Common myeloid progenitor, CD34-positive (primary cell): ENCODE measurements around the gene GABRR1.
A peak's percentile ranks its signal among the peaks of the same experiment; 100 is the strongest.

Experiments used
- CTCF ChIA-PET: fragments of 350-600 bp; sonication (Branson Sonifier 250); formaldehyde crosslinking; loops from one replicate; lab custom pipeline; 2021; ENCODE audit warnings: antibody characterized with exemption; lab: Charles Lee
- POLR2A ChIA-PET: fragments of 350-600 bp; sonication (Branson Sonifier 250); formaldehyde crosslinking; loops from one replicate; lab custom pipeline; 2021; ENCODE audit warnings: antibody characterized with exemption; lab: Charles Lee
- DNase-seq, 3 donors: peaks; one replicate each; pipeline versions ENCODE4 v3.0.0 to v3.0.0-alpha.2; 2013
- H3K27ac ChIP-seq, 2 experiments: 1 replicate in 1 of 2; 2 replicates in 1 of 2; pipeline ENCODE4 v1.7.0; 2013; ENCODE audit warnings: inconsistent platforms in 2 of 2, low read length in 2 of 2, mild to moderate bottlenecking in 2 of 2, low read depth in 1 of 2, moderate library complexity in 1 of 2; ENCODE audit not compliant: severe bottlenecking in 2 of 2, insufficient read depth in 1 of 2, poor library complexity in 1 of 2
- H3K27me3 ChIP-seq, 5 experiments: replicated peaks in 2 of 5; 1 replicate in 3 of 5; 2 replicates in 2 of 5; pipeline versions ENCODE4 v1.6.1 to v1.7.0; 2013; ENCODE audit warnings: low read length in 4 of 5, mild to moderate bottlenecking in 2 of 5, moderate library complexity in 2 of 5, inconsistent platforms in 1 of 5; ENCODE audit not compliant: insufficient read depth in 5 of 5, control insufficient read depth in 4 of 5
- H3K36me3 ChIP-seq, 4 experiments: 1 replicate in 2 of 4; 2 replicates in 2 of 4; pipeline versions ENCODE4 v1.6.1 to v1.7.0; 2013; ENCODE audit warnings: low read length in 3 of 4, control low read depth in 1 of 4, mild to moderate bottlenecking in 1 of 4; ENCODE audit not compliant: control insufficient read depth in 4 of 4, insufficient read depth in 4 of 4
- H3K4me1 ChIP-seq, 4 experiments: 1 replicate in 3 of 4; 2 replicates in 1 of 4; pipeline versions ENCODE4 v1.6.1 to v1.7.1; 2013; ENCODE audit warnings: low read length in 3 of 4, mild to moderate bottlenecking in 3 of 4, control low read depth in 1 of 4, inconsistent platforms in 1 of 4, moderate library complexity in 1 of 4; ENCODE audit not compliant: control insufficient read depth in 4 of 4, insufficient read depth in 4 of 4; ENCODE audit errors: control extremely low read depth in 1 of 4
- H3K4me3 ChIP-seq, 7 experiments: 1 replicate in 4 of 7; 2 replicates in 3 of 7; pipeline versions ENCODE4 v1.5.1 to v1.7.0; 2013; ENCODE audit warnings: mild to moderate bottlenecking in 7 of 7, low read length in 6 of 7, moderate library complexity in 6 of 7, inconsistent platforms in 2 of 7, low read depth in 2 of 7, control low read depth in 1 of 7; ENCODE audit not compliant: insufficient read depth in 4 of 7, control insufficient read depth in 1 of 7; ENCODE audit errors: extremely low read depth in 1 of 7
- H3K9me3 ChIP-seq, 5 experiments: 1 replicate in 4 of 5; 2 replicates in 1 of 5; pipeline versions ENCODE4 v1.6.1 to v1.7.1; 2013; ENCODE audit warnings: low read length in 4 of 5, mild to moderate bottlenecking in 2 of 5, inconsistent platforms in 1 of 5, low read depth in 1 of 5, moderate library complexity in 1 of 5; ENCODE audit not compliant: control insufficient read depth in 4 of 5, insufficient read depth in 2 of 5; ENCODE audit errors: control extremely low read depth in 1 of 5
- WGBS: methylation state at CpG from one replicate; pipeline ENCODE4 v1.1.5; 2013; ENCODE audit not compliant: insufficient coverage; 5-methylcytosine and 5-hydroxymethylcytosine counted together

The GABRR1 gene

GRCh38 chr6:89208551-89208950, 8.6 kb downstream of the GABRR1 start:
- H3K4me1 ChIP-seq = no peaks in the 10 kb centered on the region
- no peaks in the 10 kb centered on the region for H3K27me3 ChIP-seq
- H3K4me3 ChIP-seq = no peak overlapping the region
- WGBS = 98% methylated on average over 4 of the region's 4 CpGs
- no peaks in the 10 kb centered on the region for H3K36me3 ChIP-seq
- DNase-seq = no peak
- no peak overlapping the region for H3K27ac ChIP-seq
- POLR2A ChIA-PET = no interaction called here
- CTCF ChIA-PET = interaction anchor here (1.3 kb wide), 2 partner anchors 8 to 30 kb away, joined by 3 to 4 read pairs; no protein-coding TSS in a partner anchor
- H3K9me3 ChIP-seq = no peaks in the 10 kb centered on the region

GRCh38 chr6:89205819-89206218, 11.3 kb downstream of the GABRR1 start:
- WGBS = 94% methylated on average over 2 of the region's 4 CpGs
- ChIA-PET POLR2A (no interaction called here), CTCF (interaction anchor here (1.6 kb wide), 1 partner anchor 12 kb away, joined by 3 read pairs; the partner anchor contains the start of gene GABRR1)
- H3K27ac ChIP-seq = no peak overlapping the region
- DNase-seq = no peak
- no peaks in the 10 kb centered on the region for H3K9me3 ChIP-seq
- no peaks in the 10 kb centered on the region for H3K36me3 ChIP-seq
- H3K27me3 ChIP-seq = no peaks in the 10 kb centered on the region
- no peaks in the 10 kb centered on the region for H3K4me1 ChIP-seq
- no peak overlapping the region for H3K4me3 ChIP-seq

GRCh38 chr6:89204096-89204495, 13.1 kb downstream of the GABRR1 start:
- H3K4me3 ChIP-seq = no peak overlapping the region
- ChIA-PET CTCF (interaction anchor here (1.4 kb wide), 1 partner anchor 40 kb away, joined by 3 read pairs; no protein-coding TSS in a partner anchor), POLR2A (no interaction called here)
- no peaks in the 10 kb centered on the region for H3K27me3 ChIP-seq
- DNase-seq = no peak
- no peaks in the 10 kb centered on the region for H3K36me3 ChIP-seq
- no peaks in the 10 kb centered on the region for H3K4me1 ChIP-seq
- WGBS = 92% methylated on average over 11 of the region's 11 CpGs
- H3K9me3 ChIP-seq = no peaks in the 10 kb centered on the region
- H3K27ac ChIP-seq = no peak overlapping the region

GRCh38 chr6:89200706-89201215, 16.4 kb downstream of the GABRR1 start:
- CTCF ChIA-PET = interaction anchor here (0.7 to 1.4 kb wide), 3 partner anchors 9 to 217 kb away, joined by 3 read pairs; no protein-coding TSS in a partner anchor
- 95% methylated on average over 7 of the region's 7 CpGs for WGBS

GRCh38 chr6:89199579-89199978, 17.6 kb downstream of the GABRR1 start:
- no peak for DNase-seq
- ChIA-PET POLR2A (no interaction called here), CTCF (no interaction called here)
- peaks cover 0 to 12% (median 2%) of the 10 kb centered on the region in 5 experiments for H3K9me3 ChIP-seq
- peaks cover 0 to 3% (median 0%) of the 10 kb centered on the region in 4 experiments for H3K4me1 ChIP-seq
- no peaks in the 10 kb centered on the region for H3K27me3 ChIP-seq
- 100% methylated on average over 1 of the region's 2 CpGs for WGBS
- H3K4me3 ChIP-seq = no peak overlapping the region
- no peak overlapping the region for H3K27ac ChIP-seq
- no peaks in the 10 kb centered on the region for H3K36me3 ChIP-seq

More at GRCh38 chr6:89200706-89201215, 16.4 kb downstream of the GABRR1 start:
- DNase-seq = no peak
- peaks cover 0 to 4% (median 0%) of the 10 kb centered on the region in 5 experiments for H3K9me3 ChIP-seq
- H3K4me1 ChIP-seq = peaks cover 0 to 3% (median 0%) of the 10 kb centered on the region in 4 experiments
- no peaks in the 10 kb centered on the region for H3K27me3 ChIP-seq
- H3K27ac ChIP-seq = no peak overlapping the region
- POLR2A ChIA-PET = interaction anchor here (0.6 kb wide), 2 partner anchors 77 to 1365 kb away, joined by 3 to 8 read pairs; no protein-coding TSS in a partner anchor
- H3K4me3 ChIP-seq = no peak overlapping the region
- no peaks in the 10 kb centered on the region for H3K36me3 ChIP-seq

- 74% methylated on average over 7 of the region's 7 CpGs for WGBS
- ChIA-PET POLR2A (no interaction called here), CTCF (no interaction called here)
Observed at GRCh38 chr6:89198235-89198634, 18.9 kb downstream of the GABRR1 start.

GRCh38 chr6:89197141-89197540, 20.0 kb downstream of the GABRR1 start:
- Histone ChIP-seq H3K9me3 (peaks cover 2 to 21% (median 4%) of the 10 kb centered on the region in 5 experiments), H3K4me1 (peaks cover 0 to 3% (median 0%) of the 10 kb centered on the region in 4 experiments), H3K27ac (no peak overlapping the region), H3K27me3 (no peaks in the 10 kb centered on the region), H3K36me3 (no peaks in the 10 kb centered on the region), H3K4me3 (no peak overlapping the region)
- 80% methylated on average over 2 of the region's 4 CpGs for WGBS
- peak in 1 of 3 donors; percentile 3 for DNase-seq
- POLR2A ChIA-PET = no interaction called here
- CTCF ChIA-PET = no interaction called here

More at GRCh38 chr6:89198235-89198634, 18.9 kb downstream of the GABRR1 start:
- H3K27ac ChIP-seq = no peak overlapping the region
- no peak overlapping the region for H3K4me3 ChIP-seq
- H3K36me3 ChIP-seq = no peaks in the 10 kb centered on the region
- peaks cover 0 to 3% (median 0%) of the 10 kb centered on the region in 4 experiments for H3K4me1 ChIP-seq
- H3K9me3 ChIP-seq = peaks cover 2 to 21% (median 4%) of the 10 kb centered on the region in 5 experiments
- DNase-seq = no peak
- no peaks in the 10 kb centered on the region for H3K27me3 ChIP-seq
